CD14-positive monocyte (primary cell): ENCODE measurements around the gene SETD6. TPM values are rescaled to one million over a fixed set of nuclear protein-coding genes. Genes with fewer than 3 reads are reported as not detected.

Source experiments
- DNase-seq, 3 donors: peaks; one replicate each; pipeline ENCODE4 v3.0.0-alpha.2; 2011 to 2022
- H2AFZ ChIP-seq: 2 replicates; pipeline ENCODE4 v1.6.0; 2012; ENCODE audit warnings: mild to moderate bottlenecking, low read depth, low read length, inconsistent platforms; ENCODE audit not compliant: insufficient read depth, poor library complexity, severe bottlenecking
- H3K27ac ChIP-seq, 2 donors: 1 replicate in 1 of 2; 2 replicates in 1 of 2; pipeline ENCODE4 v1.5.1; 2012 to 2013; ENCODE audit warnings: low read length in 2 of 2, control low read depth in 1 of 2, inconsistent platforms in 1 of 2, low read depth in 1 of 2, mild to moderate bottlenecking in 1 of 2
- H3K27me3 ChIP-seq, 2 donors: one replicate each; pipeline versions ENCODE4 v1.6.0 to v1.6.1; 2011 to 2013; ENCODE audit warnings: low read length in 2 of 2; ENCODE audit not compliant: control insufficient read depth in 2 of 2, insufficient read depth in 2 of 2
- H3K36me3 ChIP-seq, 2 donors: replicated peaks in 1 of 2; 1 replicate in 1 of 2; 2 replicates in 1 of 2; pipeline versions ENCODE4 v1.5.1 to v1.6.1; 2012 to 2013; ENCODE audit warnings: low read length in 2 of 2, control low read depth in 1 of 2, inconsistent platforms in 1 of 2, mild to moderate bottlenecking in 1 of 2; ENCODE audit not compliant: insufficient read depth in 2 of 2, control insufficient read depth in 1 of 2
- H3K4me1 ChIP-seq, 2 donors: 1 replicate in 1 of 2; 2 replicates in 1 of 2; pipeline versions ENCODE4 v1.5.1 to v1.6.1; 2012 to 2013; ENCODE audit warnings: low read length in 2 of 2, control low read depth in 1 of 2, inconsistent platforms in 1 of 2, mild to moderate bottlenecking in 1 of 2, moderate library complexity in 1 of 2; ENCODE audit not compliant: insufficient read depth in 2 of 2, control insufficient read depth in 1 of 2
- H3K4me2 ChIP-seq: replicated peaks from 2 replicates; pipeline ENCODE3; 2012; ENCODE audit warnings: low read length, moderate library complexity, mild to moderate bottlenecking; ENCODE audit not compliant: poor library complexity, severe bottlenecking; ENCODE audit errors: extremely low read depth
- H3K4me3 ChIP-seq, 3 experiments: fragments of 200-600 bp in 1 of 3; sonication (generic) in 1 of 3; replicated peaks in 1 of 3; 1 replicate in 2 of 3; 2 replicates in 1 of 3; pipeline ENCODE4 v1.5.1; 2011 to 2013; ENCODE audit warnings: low read length in 3 of 3, mild to moderate bottlenecking in 3 of 3, control low read depth in 2 of 3, low read depth in 2 of 3, inconsistent platforms in 1 of 3, moderate library complexity in 1 of 3
- H3K79me2 ChIP-seq: 2 replicates; pipeline ENCODE4 v1.6.0; 2012; ENCODE audit warnings: mild to moderate bottlenecking, control low read depth, inconsistent platforms, low read length, moderate library complexity; ENCODE audit not compliant: insufficient read depth
- H3K9ac ChIP-seq: 2 replicates; pipeline ENCODE4 v1.6.0; 2017; ENCODE audit warnings: low read length, mild to moderate bottlenecking; ENCODE audit not compliant: insufficient read depth, poor library complexity, severe bottlenecking
- H3K9me3 ChIP-seq, 2 donors: replicated peaks in 1 of 2; 1 replicate in 1 of 2; 2 replicates in 1 of 2; pipeline versions ENCODE4 v1.5.1 to v1.6.1; 2012 to 2013; ENCODE audit warnings: low read length in 2 of 2, control low read depth in 1 of 2; ENCODE audit not compliant: control insufficient read depth in 1 of 2, insufficient read depth in 1 of 2
- H4K20me1 ChIP-seq: 2 replicates; pipeline ENCODE4 v1.6.0; 2012; ENCODE audit warnings: mild to moderate bottlenecking, low read length, control low read depth, moderate library complexity; ENCODE audit not compliant: insufficient read depth
- H3K27ac Mint-ChIP-seq, 7 donors: one replicate each; pipeline ENCODE4 v1.8.0; 2020; ENCODE audit warnings: mild to moderate bottlenecking in 7 of 7, mixed read lengths in 7 of 7, moderate library complexity in 6 of 7, inconsistent platforms in 2 of 7
- H3K27me3 Mint-ChIP-seq, 3 donors: one replicate each; pipeline ENCODE4 v1.8.0; 2021 to 2022; ENCODE audit warnings: low read depth in 3 of 3, mild to moderate bottlenecking in 3 of 3, mixed read lengths in 3 of 3, moderate library complexity in 3 of 3, inconsistent platforms in 1 of 3
- H3K36me3 Mint-ChIP-seq, 2 donors: one replicate each; pipeline ENCODE4 v1.8.0; 2020; ENCODE audit warnings: mixed read lengths in 2 of 2, inconsistent platforms in 1 of 2, mild to moderate bottlenecking in 1 of 2
- H3K4me1 Mint-ChIP-seq: one replicate; pipeline ENCODE4 v1.8.0; 2020; ENCODE audit warnings: mild to moderate bottlenecking, mixed read lengths
- H3K4me3 Mint-ChIP-seq, 2 donors: one replicate each; pipeline ENCODE4 v1.8.0; 2020; ENCODE audit warnings: mild to moderate bottlenecking in 2 of 2, mixed read lengths in 2 of 2, moderate library complexity in 1 of 2
- H3K9me3 Mint-ChIP-seq, 7 donors: one replicate each; pipeline ENCODE4 v1.8.0; 2020 to 2022; ENCODE audit warnings: mixed read lengths in 7 of 7, mild to moderate bottlenecking in 6 of 7, moderate library complexity in 6 of 7, inconsistent platforms in 2 of 7
- CTCF ChIP-seq: fragments of 200-600 bp; IDR thresholded peaks from one replicate; pipeline ENCODE4 v1.8.0; 2022; ENCODE audit warnings: antibody characterized with exemption, mild to moderate bottlenecking
- WGBS: methylation state at CpG from one replicate; pipeline ENCODE4 v1.1.5; 2013; ENCODE audit warnings: missing lambda C conversion rate; ENCODE audit not compliant: insufficient coverage; 5-methylcytosine and 5-hydroxymethylcytosine counted together
- intact Hi-C, 2 donors: fragments of 100-400 bp; cut with micrococcal nuclease; formaldehyde crosslinking; loops; one replicate each; pipeline versions ENCODE4 v1.15.0 to v1.15.1; 2023
- polyA plus RNA-seq, 3 donors: library from polyadenylated mRNA; depleted of rRNA in 1 of 3; unstranded in 2 of 3; stranded (reverse) in 1 of 3; fragments of 300-500 nt in 2 of 3; fragments of >200 nt in 1 of 3; fragmentation: Illumina TruSeq in 2 of 3; gene quantifications; 1 replicate in 2 of 3; 2 replicates in 1 of 3; pipeline ENCODE4 v1.2.3, GENCODE V29; 2012 to 2021

The SETD6 gene
- polyA plus RNA-seq, 3 donors = 2.5 to 13.7 (median 3.4) TPM

DNA sequence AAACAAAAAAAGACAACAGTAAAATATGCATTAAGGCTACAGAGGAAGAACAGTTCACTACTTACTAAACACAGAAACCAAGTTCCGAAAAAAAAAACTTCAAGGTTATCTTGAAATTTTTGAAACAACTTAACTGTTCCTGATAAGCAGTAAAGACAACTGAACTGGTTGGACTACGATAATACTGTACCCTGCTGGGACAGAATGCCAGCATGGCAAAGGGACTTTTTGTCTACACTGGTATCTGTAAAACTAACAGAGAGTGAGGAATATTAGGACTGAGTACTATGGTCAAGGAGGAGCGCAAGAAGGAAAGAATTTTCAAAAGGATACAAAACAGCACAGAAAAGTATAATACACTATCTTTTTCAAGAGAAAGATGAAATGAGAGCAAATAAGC, 19.8 kb downstream of the SETD6 start:
- H3K4me1 Mint-ChIP-seq = no peaks in the 10 kb centered on the region
- H3K4me2 ChIP-seq = no peak overlapping the region
- H3K27ac Mint-ChIP-seq = no peak overlapping the region
- H3K79me2 ChIP-seq = no peaks in the 10 kb centered on the region
- no peak overlapping the region for H3K27ac ChIP-seq
- no peak overlapping the region for H3K9ac ChIP-seq
- no peaks in the 10 kb centered on the region for H3K9me3 ChIP-seq
- H3K4me3 Mint-ChIP-seq = no peak overlapping the region
- no peaks in the 10 kb centered on the region for H3K4me1 ChIP-seq
- H3K27me3 ChIP-seq = no peaks in the 10 kb centered on the region
- TF ChIP-seq CTCF = no peak
- 100% methylated on average over 1 of the region's 3 CpGs for WGBS
- H3K36me3 Mint-ChIP-seq = peaks cover 90 to 98% of the 10 kb centered on the region in 2 donors
- no peak for DNase-seq
- intact Hi-C loops = loop anchor here in 1 of 2 donors (5.0 kb wide), 1 partner anchor 42 kb away; no protein-coding TSS in a partner anchor
- no peaks in the 10 kb centered on the region for H3K9me3 Mint-ChIP-seq
- H3K27me3 Mint-ChIP-seq = no peaks in the 10 kb centered on the region
- H2AFZ ChIP-seq = no peak overlapping the region
- no peak overlapping the region for H3K4me3 ChIP-seq
- H3K36me3 ChIP-seq = peaks cover 97 to 100% of the 10 kb centered on the region in 2 donors
- H4K20me1 ChIP-seq = peaks cover 31% of the 10 kb centered on the region

GRCh38 chr16:58536278-58536677, 21.0 kb downstream of the SETD6 start:
- DNase-seq = no peak
- no peak overlapping the region for H3K4me3 Mint-ChIP-seq
- peaks cover 88 to 98% of the 10 kb centered on the region in 2 donors for H3K36me3 Mint-ChIP-seq
- Histone ChIP-seq H3K9me3 (no peaks in the 10 kb centered on the region), H3K27ac (no peak overlapping the region), H3K79me2 (no peaks in the 10 kb centered on the region), H3K9ac (no peak overlapping the region), H2AFZ (no peak overlapping the region), H3K4me2 (no peak overlapping the region), H4K20me1 (peaks cover 24% of the 10 kb centered on the region), H3K4me1 (no peaks in the 10 kb centered on the region), H3K36me3 (peaks cover 97 to 100% of the 10 kb centered on the region in 2 donors), H3K27me3 (no peaks in the 10 kb centered on the region), H3K4me3 (no peak overlapping the region)
- no peaks in the 10 kb centered on the region for H3K9me3 Mint-ChIP-seq
- no peak for TF ChIP-seq CTCF
- 100% methylated on average over 1 of the region's 5 CpGs for WGBS
- H3K4me1 Mint-ChIP-seq = no peaks in the 10 kb centered on the region
- H3K27me3 Mint-ChIP-seq = no peaks in the 10 kb centered on the region
- no peak overlapping the region for H3K27ac Mint-ChIP-seq
- intact Hi-C loops = loop anchor here in 1 of 2 donors (5.0 kb wide), 1 partner anchor 41 kb away; no protein-coding TSS in a partner anchor
